ENCODE data around the gene SLC7A8.

SLC7A8 gene

DNA sequence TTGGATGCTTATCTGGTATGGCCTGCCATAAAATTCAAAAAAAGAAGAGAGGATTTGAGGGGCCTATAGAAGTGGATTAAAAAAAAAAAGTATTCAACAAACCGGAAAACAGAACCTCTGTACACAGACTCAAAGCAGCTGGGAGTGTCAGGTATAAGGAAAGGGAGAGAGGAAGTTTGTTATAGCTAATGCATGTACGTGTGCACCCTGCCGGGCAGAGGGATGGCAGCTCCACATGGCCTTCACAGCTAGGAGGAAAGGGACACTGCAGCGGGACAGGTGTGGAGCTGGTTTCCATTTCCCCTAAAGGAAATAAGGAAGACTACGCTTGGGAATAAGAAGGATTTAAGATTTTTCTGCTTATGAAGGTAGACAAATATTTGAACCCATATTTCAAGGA lies 21.5 kb downstream of the SLC7A8 start:
- no peak overlapping the region for H3K4me3 ChIP-seq
- DNase-seq (ENCODE audit: low spot score in 2 of 2) = no peak

DNA sequence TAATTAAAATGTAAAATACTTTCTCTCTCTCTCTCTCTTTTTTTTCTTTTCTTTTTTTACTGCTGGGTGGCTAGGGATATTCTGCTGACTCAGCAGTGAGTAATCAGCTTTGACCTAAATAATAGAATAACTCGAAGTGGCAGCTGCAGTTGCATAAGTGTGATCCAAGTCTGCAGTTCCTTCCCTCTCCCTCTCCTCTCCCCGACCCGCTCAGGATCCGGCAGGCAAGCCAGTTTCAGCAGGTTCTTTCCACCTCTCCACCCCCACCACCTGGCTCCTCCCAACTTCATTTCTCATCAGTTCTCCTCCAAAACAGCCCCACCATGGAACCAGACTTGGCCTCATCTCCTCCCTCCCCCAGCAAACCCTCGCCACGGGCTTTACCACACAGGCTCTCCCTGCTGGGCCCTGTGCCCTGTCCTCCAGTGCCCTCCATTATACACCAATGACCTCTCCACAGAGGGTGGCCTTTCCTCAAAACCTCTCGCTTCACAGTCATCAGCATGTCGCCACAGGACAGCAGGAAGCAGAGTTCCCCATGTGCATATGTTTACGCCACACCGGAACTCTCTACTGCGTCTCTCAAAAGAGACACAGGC lies 22.4 kb downstream of the SLC7A8 start:
- peak in 1 of 2 experiments; percentile 51 for DNase-seq (ENCODE audit: low spot score in 2 of 2)
- Histone ChIP-seq H3K4me3 (no peak overlapping the region), H3K4me1 (peaks cover 19% of the 10 kb centered on the region), H3K36me3 (replicated peaks) (no peaks in the 10 kb centered on the region), H3K9me3 (no peaks in the 10 kb centered on the region), H3K27me3 (ENCODE audit: low read depth) (no peaks in the 10 kb centered on the region)
- in situ Hi-C loops (cut with MboI; ENCODE audit: low sequenced_read_pairs) = no loop called here

More for the DNA sequence above, 21.5 kb downstream of the SLC7A8 start:
- Histone ChIP-seq H3K4me1 (peaks cover 22% of the 10 kb centered on the region), H3K9me3 (no peaks in the 10 kb centered on the region), H3K27me3 (ENCODE audit: low read depth) (no peaks in the 10 kb centered on the region), H3K36me3 (replicated peaks) (no peaks in the 10 kb centered on the region)
- in situ Hi-C loops (cut with MboI; ENCODE audit: low sequenced_read_pairs) = no loop called here

DNA sequence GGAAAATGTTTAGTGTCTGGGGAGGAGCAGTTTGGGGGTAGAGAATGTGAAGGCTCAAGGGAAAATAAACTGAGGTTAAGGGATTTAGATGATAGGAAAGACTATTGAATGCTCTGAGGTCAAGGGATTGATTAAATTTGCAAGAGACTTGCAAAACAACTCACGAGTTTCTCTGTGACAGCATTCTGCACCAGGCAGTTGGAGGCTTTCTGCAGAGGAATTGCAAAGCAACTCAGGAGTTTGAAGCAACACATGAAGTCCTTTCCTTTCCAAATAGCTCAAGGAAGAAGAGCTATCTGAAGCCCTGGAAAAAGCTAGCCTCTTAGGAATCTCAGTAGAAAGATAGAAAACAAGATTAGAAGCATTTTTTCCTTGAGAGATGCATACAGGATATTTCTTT lies 23.9 kb downstream of the SLC7A8 start:
- no peaks in the 10 kb centered on the region for H3K27me3 ChIP-seq (ENCODE audit: low read depth)
- in situ Hi-C loops (cut with MboI; ENCODE audit: low sequenced_read_pairs) = no loop called here
- H3K4me1 ChIP-seq = peaks cover 19% of the 10 kb centered on the region
- H3K9me3 ChIP-seq = no peaks in the 10 kb centered on the region
- no peak overlapping the region for H3K4me3 ChIP-seq
- no peak for DNase-seq (ENCODE audit: low spot score in 2 of 2)
- no peaks in the 10 kb centered on the region for H3K36me3 ChIP-seq (replicated peaks)

DNA sequence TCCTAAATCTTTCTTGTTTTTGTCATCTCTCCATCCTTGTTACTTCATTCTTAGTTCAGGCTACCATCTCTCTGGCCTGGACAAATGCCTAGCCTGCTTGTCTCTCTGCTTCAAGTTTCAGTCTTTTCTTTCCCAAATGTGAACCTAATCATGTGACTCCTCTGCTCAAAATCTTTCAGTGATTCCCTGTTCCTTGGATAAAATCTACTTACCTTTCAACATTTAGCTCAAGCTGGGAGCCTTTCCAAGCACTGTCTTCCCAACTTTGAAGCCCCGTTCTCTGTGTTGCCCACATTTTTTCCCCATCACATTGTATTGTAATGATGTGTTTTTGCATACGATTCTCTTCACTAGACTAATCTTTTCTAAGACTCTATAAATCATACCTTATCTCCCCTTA lies 24.7 kb downstream of the SLC7A8 start:
- Histone ChIP-seq H3K9me3 (no peaks in the 10 kb centered on the region), H3K4me1 (peaks cover 19% of the 10 kb centered on the region), H3K36me3 (replicated peaks) (no peaks in the 10 kb centered on the region), H3K27me3 (ENCODE audit: low read depth) (no peaks in the 10 kb centered on the region), H3K4me3 (no peak overlapping the region)
- in situ Hi-C loops (cut with MboI; ENCODE audit: low sequenced_read_pairs) = no loop called here
- peak in 1 of 2 experiments; percentile 30 for DNase-seq (ENCODE audit: low spot score in 2 of 2)

DNA sequence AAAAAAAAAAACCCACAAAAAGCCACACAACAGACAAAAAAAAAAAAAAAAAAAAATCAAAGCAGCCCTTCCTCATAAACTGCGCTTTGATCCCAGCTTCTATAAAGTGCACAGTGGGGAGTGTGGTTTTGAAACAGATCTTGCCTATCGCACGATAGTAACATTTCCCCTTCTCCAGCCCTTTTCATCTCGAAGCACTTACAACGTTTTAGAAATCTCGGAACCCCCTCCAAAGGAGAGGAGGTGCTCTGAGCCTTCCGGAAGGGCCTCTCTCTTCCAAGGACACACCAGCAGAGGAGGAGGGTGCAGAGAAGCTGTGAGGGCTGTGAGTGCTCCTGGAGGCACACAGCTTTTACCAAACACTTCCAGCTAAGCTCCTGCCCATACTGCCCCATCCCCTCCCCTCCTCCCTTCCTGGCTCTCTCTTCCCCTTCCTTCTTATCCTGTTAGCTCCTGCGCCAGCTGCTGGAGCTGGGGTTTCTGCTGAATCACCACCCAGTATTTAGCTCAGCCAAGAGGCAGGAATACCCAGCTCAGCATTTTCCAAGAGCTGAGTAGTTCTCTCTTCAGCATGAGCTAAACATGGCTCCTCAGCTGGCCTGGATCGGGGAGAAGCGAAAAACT lies 28.4 kb downstream of the SLC7A8 start:
- Histone ChIP-seq H3K4me3 (no peak overlapping the region), H3K4me1 (peaks cover 11% of the 10 kb centered on the region), H3K36me3 (replicated peaks) (no peaks in the 10 kb centered on the region), H3K27me3 (ENCODE audit: low read depth) (no peaks in the 10 kb centered on the region), H3K9me3 (no peaks in the 10 kb centered on the region)
- DNase-seq (ENCODE audit: low spot score in 2 of 2) = no peak
- in situ Hi-C loops (cut with MboI; ENCODE audit: low sequenced_read_pairs) = no loop called here

DNA sequence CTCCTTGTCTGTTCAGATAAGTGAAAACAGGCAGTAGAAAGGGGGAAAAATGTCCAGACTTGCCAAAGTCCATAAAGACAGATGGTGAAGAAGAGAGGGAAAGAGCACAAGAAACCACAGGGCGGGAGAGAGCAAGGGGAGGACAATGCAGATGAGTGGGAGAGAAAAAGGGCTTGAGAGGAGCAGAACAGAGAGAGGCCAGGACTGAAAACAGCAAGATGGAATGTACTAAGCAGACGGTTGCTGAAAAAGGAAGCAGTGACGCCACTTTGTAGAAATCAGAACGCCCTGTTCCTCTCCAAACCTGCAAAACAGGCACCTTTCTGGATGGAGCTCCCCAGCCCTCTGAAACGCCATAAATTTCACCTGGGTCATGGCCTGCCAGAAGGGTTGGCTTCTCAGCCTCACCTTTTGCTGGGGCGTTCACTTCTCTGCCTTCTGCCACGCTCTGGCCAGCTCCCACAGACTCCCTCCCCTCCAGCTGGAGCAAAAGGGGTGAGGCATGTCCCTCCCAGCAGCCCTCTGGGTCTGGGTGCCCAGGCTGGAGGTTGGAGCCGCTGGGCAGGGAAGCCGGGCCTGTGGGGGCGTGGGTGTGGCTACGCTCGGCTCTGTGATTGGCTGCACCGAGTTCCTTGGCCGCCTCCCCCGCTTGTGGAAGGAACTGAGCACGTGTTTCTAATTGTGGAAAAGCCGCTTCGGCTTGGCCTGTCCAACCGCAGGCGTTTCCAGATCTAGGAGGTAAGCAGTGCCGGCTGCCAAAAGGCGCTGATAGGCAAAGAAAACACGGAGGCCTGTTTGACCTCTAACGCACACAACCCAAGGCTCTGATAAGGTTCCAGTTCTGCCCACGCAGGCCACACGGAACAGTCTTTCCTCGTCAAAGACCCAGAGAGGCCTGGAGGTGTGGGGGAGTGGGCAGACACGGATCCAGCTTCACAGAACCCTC lies 29.3 kb downstream of the SLC7A8 start:
- no peaks in the 10 kb centered on the region for H3K9me3 ChIP-seq
- in situ Hi-C loops (cut with MboI; ENCODE audit: low sequenced_read_pairs) = no loop called here
- H3K27me3 ChIP-seq (ENCODE audit: low read depth) = no peaks in the 10 kb centered on the region
- no peaks in the 10 kb centered on the region for H3K36me3 ChIP-seq (replicated peaks)
- H3K4me3 ChIP-seq = no peak overlapping the region
- H3K4me1 ChIP-seq = peaks cover 6% of the 10 kb centered on the region
- DNase-seq (ENCODE audit: low spot score in 2 of 2) = peak in 1 of 2 experiments; percentile 57

DNA sequence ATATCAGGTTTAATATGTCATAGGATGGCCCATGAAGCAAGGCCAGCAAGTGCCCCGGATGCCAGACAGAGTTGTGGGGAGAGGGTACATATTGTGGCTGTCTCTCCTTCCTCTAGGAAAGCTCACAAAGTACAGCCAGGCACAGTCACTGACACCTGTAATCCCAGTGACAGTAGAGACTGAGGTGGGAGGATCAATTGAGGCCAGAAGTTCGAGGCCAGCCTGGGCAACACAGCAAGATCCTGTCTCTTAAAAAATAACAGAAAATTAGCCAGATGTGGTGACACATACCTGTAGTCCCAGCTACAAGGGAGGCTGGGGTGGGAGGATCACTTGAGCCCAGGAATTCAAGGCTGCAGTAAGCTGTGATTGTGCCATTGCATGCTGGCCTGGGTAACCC lies 32.1 kb downstream of the SLC7A8 start:
- no peaks in the 10 kb centered on the region for H3K36me3 ChIP-seq (replicated peaks)
- no peaks in the 10 kb centered on the region for H3K9me3 ChIP-seq
- no peak for DNase-seq (ENCODE audit: low spot score in 2 of 2)
- no peak overlapping the region for H3K4me3 ChIP-seq
- H3K4me1 ChIP-seq = no peaks in the 10 kb centered on the region
- in situ Hi-C loops (cut with MboI; ENCODE audit: low sequenced_read_pairs) = no loop called here
- H3K27me3 ChIP-seq (ENCODE audit: low read depth) = no peaks in the 10 kb centered on the region

DNA sequence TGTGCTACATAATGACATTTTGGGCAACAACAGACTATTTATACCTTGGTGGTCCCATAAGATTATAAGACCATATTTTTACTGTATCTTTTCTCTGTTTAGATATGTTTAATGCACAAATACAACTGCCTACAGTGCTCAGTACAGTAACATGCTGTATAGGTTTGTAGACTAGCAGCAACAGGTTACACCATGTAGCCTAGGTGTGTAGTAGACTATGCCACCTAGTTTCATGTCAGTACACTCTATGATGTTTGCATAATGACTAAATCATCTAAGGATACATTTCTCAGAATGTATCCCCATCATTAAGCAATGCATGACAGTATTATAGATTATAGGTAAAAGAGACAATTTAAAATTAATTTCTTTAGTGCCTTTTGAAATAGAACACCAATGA lies 33.7 kb downstream of the SLC7A8 start:
- in situ Hi-C loops (cut with MboI; ENCODE audit: low sequenced_read_pairs) = no loop called here
- no peak for DNase-seq (ENCODE audit: low spot score in 2 of 2)
- H3K4me1 ChIP-seq = no peaks in the 10 kb centered on the region
- no peaks in the 10 kb centered on the region for H3K36me3 ChIP-seq (replicated peaks)
- H3K4me3 ChIP-seq = no peak overlapping the region
- H3K9me3 ChIP-seq = no peaks in the 10 kb centered on the region
- H3K27me3 ChIP-seq (ENCODE audit: low read depth) = no peaks in the 10 kb centered on the region

DNA sequence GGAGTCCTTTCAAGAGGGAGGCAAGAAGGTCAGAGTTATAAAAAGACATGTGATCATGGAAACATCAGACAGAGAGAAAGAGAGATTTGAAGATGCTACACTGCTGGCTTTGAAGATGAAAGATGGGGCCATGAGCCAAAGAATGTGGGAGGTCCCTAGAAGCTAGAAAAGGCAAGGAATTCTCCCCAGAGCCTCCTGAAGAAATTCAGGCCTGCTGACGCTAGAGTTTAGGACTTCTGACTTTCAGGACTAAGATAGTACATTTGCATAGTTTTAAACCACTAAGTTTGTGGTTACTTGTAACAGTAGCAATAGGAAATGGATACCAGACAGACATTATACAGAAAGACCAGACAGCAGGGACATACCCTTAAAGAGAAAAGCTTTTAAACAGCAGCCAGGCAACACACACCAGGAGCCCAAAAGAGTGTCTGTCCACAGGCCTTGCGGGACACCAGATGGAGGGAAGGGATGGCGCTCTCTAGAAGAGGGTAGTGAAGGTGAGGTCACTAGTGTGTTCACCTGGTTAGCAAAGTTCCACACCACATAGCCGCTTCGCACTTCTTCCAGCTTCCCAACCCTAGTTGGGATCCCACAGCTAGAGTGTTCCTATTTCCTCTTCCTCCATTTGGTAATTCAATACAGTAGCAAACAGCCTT lies 34.7 kb downstream of the SLC7A8 start:
- no peaks in the 10 kb centered on the region for H3K4me1 ChIP-seq
- in situ Hi-C loops (cut with MboI; ENCODE audit: low sequenced_read_pairs) = no loop called here
- DNase-seq (ENCODE audit: low spot score in 2 of 2) = no peak

DNA sequence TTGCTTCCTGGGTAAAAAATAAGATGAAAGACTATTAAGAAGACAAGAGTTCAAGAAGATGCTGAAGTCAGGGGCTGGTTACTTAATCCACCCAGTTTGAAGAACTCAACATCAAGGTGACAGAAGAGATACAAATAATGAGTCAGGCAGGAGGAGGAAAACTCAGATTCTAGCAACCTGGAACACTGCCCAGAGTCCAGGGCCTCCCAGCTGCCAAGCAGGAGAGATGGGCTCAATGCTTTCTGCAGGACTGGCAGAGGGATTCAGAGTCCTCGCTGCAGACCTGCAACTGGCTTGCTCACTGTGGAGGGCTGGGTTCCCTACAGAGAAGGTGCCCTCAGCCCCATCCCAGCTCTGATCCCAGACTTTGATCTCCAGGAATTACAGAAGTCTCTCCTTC lies 35.8 kb downstream of the SLC7A8 start:
- no peaks in the 10 kb centered on the region for H3K36me3 ChIP-seq (replicated peaks)
- no peaks in the 10 kb centered on the region for H3K9me3 ChIP-seq
- peaks cover under 1% of the 10 kb centered on the region for H3K4me1 ChIP-seq
- in situ Hi-C loops (cut with MboI; ENCODE audit: low sequenced_read_pairs) = no loop called here
- H3K4me3 ChIP-seq = no peak overlapping the region
- no peak for DNase-seq (ENCODE audit: low spot score in 2 of 2)
- no peaks in the 10 kb centered on the region for H3K27me3 ChIP-seq (ENCODE audit: low read depth)

More for the DNA sequence above, 34.7 kb downstream of the SLC7A8 start:
- no peaks in the 10 kb centered on the region for H3K9me3 ChIP-seq
- no peaks in the 10 kb centered on the region for H3K36me3 ChIP-seq (replicated peaks)
- H3K27me3 ChIP-seq (ENCODE audit: low read depth) = no peaks in the 10 kb centered on the region
- H3K4me3 ChIP-seq = no peak overlapping the region

DNA sequence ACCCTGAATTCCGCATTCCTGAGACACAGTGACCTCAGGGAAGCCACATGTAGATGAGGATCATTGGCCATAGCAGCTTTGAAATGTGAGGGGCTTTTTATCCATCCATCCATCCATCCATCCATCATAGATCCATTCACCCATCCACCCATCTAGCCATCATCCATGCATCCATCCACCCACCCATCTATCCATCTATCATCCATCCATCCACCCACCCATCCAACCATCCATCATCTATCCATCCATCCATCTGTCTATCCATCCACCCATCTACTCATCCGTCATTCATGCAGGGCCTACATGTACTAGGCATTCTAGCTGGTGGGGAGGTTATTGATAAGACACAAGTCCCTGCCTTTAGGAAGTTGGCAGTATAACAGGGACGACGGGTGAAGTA lies 36.5 kb downstream of the SLC7A8 start:
- no peaks in the 10 kb centered on the region for H3K27me3 ChIP-seq (ENCODE audit: low read depth)
- peaks cover 8% of the 10 kb centered on the region for H3K4me1 ChIP-seq
- H3K9me3 ChIP-seq = no peaks in the 10 kb centered on the region
- in situ Hi-C loops (cut with MboI; ENCODE audit: low sequenced_read_pairs) = no loop called here
- no peaks in the 10 kb centered on the region for H3K36me3 ChIP-seq (replicated peaks)
- H3K4me3 ChIP-seq = no peak overlapping the region
- DNase-seq (ENCODE audit: low spot score in 2 of 2) = no peak

DNA sequence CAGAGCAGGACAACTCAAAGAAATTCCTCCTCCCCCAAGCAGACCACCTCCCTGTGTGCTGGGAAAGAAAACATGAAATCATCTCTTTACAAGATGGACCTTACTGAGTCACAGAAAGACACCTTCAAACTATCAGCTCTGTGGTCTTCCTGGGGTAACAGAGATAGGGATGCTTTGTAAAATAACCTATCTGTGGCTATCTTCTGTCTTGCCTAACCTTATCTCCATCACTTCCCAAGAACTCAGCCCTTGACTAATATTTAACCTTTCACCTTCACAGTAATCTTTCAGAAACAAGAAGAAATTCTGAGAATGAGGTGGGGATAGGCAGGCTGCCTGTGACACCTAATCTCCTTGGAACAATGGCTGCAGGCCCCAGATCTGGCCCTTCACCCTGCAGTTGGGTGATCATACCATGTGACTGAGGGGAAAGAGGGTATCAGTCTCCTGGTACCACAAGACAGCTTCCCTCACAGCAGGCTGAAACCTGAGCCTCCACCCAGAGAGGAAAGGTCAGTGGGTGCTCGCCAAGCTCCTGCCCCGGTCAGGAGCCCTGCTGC lies 37.0 kb downstream of the SLC7A8 start:
- in situ Hi-C loops (cut with MboI; ENCODE audit: low sequenced_read_pairs) = no loop called here
- no peaks in the 10 kb centered on the region for H3K9me3 ChIP-seq
- peaks cover 12% of the 10 kb centered on the region for H3K4me1 ChIP-seq
- H3K4me3 ChIP-seq = no peak overlapping the region
- H3K27me3 ChIP-seq (ENCODE audit: low read depth) = no peaks in the 10 kb centered on the region
- no peaks in the 10 kb centered on the region for H3K36me3 ChIP-seq (replicated peaks)
- DNase-seq (ENCODE audit: low spot score in 2 of 2) = no peak

DNA sequence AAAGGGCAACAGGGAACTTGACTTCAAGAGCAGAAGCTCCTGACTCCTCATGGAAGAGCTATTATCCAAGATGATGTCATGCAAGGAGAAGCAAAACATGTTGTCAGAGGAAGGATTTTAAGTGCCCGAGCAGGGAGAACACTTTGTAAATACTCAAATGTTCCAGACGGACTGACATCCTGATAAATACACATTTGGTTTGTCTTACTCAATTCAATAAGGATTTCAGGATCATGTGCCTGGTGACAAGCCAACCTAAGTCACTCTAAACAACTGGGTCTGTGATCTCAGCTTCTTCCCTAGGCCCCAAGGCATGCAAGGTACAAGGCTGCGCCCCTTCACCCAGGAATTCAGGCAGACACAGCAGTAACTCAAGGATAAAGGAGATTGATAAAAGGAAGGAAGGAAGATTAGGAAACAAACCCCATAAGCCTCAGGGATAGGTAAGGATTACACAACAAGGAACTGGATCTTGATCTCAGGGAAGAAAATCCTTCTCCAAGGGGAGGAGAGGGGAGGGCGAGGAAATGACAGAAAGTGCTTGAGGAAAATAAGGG lies 37.6 kb downstream of the SLC7A8 start:
- no peak overlapping the region for H3K4me3 ChIP-seq
- H3K36me3 ChIP-seq (replicated peaks) = no peaks in the 10 kb centered on the region
- no peaks in the 10 kb centered on the region for H3K27me3 ChIP-seq (ENCODE audit: low read depth)
- no peak for DNase-seq (ENCODE audit: low spot score in 2 of 2)
- in situ Hi-C loops (cut with MboI; ENCODE audit: low sequenced_read_pairs) = no loop called here
- peaks cover 12% of the 10 kb centered on the region for H3K4me1 ChIP-seq
- no peaks in the 10 kb centered on the region for H3K9me3 ChIP-seq

Data from HAP-1 (cell line).